WTC11 (cell line): ENCODE data around the gene CPSF4. TPM values are rescaled to one million over a fixed set of nuclear protein-coding genes. Genes with fewer than 3 reads are reported as not detected.

Experiments
- ATAC-seq: fragments of 200-7000 bp; cut with Tn5 transposase; 2 replicates; pipeline ENCODE4 v1.10.0; 2021; ENCODE audit warnings: mild to moderate bottlenecking, moderate library complexity
- CTCF ChIA-PET: fragments of 300-600 bp; sonication (Branson Sonifier 250); formaldehyde crosslinking; loops from one replicate; lab custom pipeline; 2021; ENCODE audit warnings: antibody characterized with exemption; lab: Charles Lee
- POLR2A ChIA-PET: fragments of 350-600 bp; sonication (Branson Sonifier 250); formaldehyde crosslinking; loops from one replicate; lab custom pipeline; 2021; ENCODE audit warnings: antibody characterized with exemption; lab: Charles Lee
- DNase-seq: peaks from one replicate; pipeline ENCODE4 v3.0.0; 2021; ENCODE audit warnings: low spot score
- H3K27ac Mint-ChIP-seq: 2 replicates; pipeline ENCODE4 v1.8.0; 2021; ENCODE audit warnings: mixed read lengths
- H3K27me3 Mint-ChIP-seq: 2 replicates; pipeline ENCODE4 v1.8.0; 2021; ENCODE audit warnings: low read depth, mild to moderate bottlenecking, moderate library complexity, mixed read lengths
- H3K36me3 Mint-ChIP-seq: 2 replicates; pipeline ENCODE4 v1.8.0; 2021; ENCODE audit warnings: mixed read lengths
- H3K4me1 Mint-ChIP-seq: 2 replicates; pipeline ENCODE4 v1.8.0; 2022; ENCODE audit warnings: mixed read lengths
- H3K4me3 Mint-ChIP-seq: 2 replicates; pipeline ENCODE4 v1.8.0; 2021; ENCODE audit warnings: mild to moderate bottlenecking, moderate library complexity, mixed read lengths
- H3K9me3 Mint-ChIP-seq: 2 replicates; pipeline ENCODE4 v1.8.0; 2021; ENCODE audit warnings: mixed read lengths
- EMX1 ChIP-seq: fragments of 250-450 bp; sonication (Bioruptor Pico); IDR thresholded peaks from 2 replicates; pipeline ENCODE4 v1.8.0; 2021; ENCODE audit warnings: mild to moderate bottlenecking
- JUN ChIP-seq: sonication (generic); formaldehyde crosslinking; IDR thresholded peaks from 2 replicates; pipeline ENCODE4 v1.8.0; 2023; ENCODE audit warnings: mild to moderate bottlenecking, missing genetic modification reagents
- NR1H2 ChIP-seq: sonication (generic); formaldehyde crosslinking; IDR thresholded peaks from 2 replicates; pipeline ENCODE4 v1.9.0; 2021; ENCODE audit warnings: mild to moderate bottlenecking, moderate library complexity, missing genetic modification reagents
- RELA ChIP-seq: sonication (generic); formaldehyde crosslinking; IDR thresholded peaks from 2 replicates; pipeline ENCODE4 v1.8.1; 2022; ENCODE audit warnings: missing genetic modification reagents, mild to moderate bottlenecking, borderline replicate concordance
- SMAD4 ChIP-seq: sonication (generic); formaldehyde crosslinking; IDR thresholded peaks from 2 replicates; pipeline ENCODE4 v1.8.0; 2022; ENCODE audit warnings: mild to moderate bottlenecking, missing genetic modification reagents
- ZNF121 ChIP-seq: sonication (generic); formaldehyde crosslinking; IDR thresholded peaks from 2 replicates; pipeline ENCODE4 v1.8.0; 2023; ENCODE audit warnings: missing genetic modification reagents
- total RNA-seq: library from RNA; stranded (reverse); gene quantifications from 3 replicates; pipeline ENCODE4 v1.2.3, GENCODE V29; 2021
- TF ChIP-seq, protein P1 (sequence below): fragments of 200-600 bp; IDR thresholded peaks from 2 replicates; pipeline ENCODE4 v1.8.0; 2022; ENCODE audit warnings: antibody characterized with exemption
- TF ChIP-seq, protein P2 (sequence below): sonication (generic); formaldehyde crosslinking; conservative IDR thresholded peaks from 2 replicates; pipeline ENCODE4 v1.8.1; 2023; ENCODE audit warnings: mild to moderate bottlenecking, low read depth, missing genetic modification reagents, moderate library complexity
- TF ChIP-seq, protein P3 (sequence below): fragments of 250-450 bp; sonication (Bioruptor Pico); IDR thresholded peaks from 2 replicates; pipeline ENCODE4 v1.9.0; 2021; ENCODE audit warnings: mild to moderate bottlenecking, borderline replicate concordance
- TF ChIP-seq, protein P4 (sequence below): sonication (generic); formaldehyde crosslinking; IDR thresholded peaks from 2 replicates; pipeline ENCODE4 v1.8.1; 2022; ENCODE audit warnings: low read depth, missing genetic modification reagents, borderline replicate concordance
- TF ChIP-seq, protein P5 (sequence below): sonication (generic); formaldehyde crosslinking; IDR thresholded peaks from 2 replicates; pipeline ENCODE4 v1.8.1; 2022; ENCODE audit warnings: missing genetic modification reagents, borderline replicate concordance
- TF ChIP-seq, protein P6 (sequence below): sonication (generic); formaldehyde crosslinking; IDR thresholded peaks from 2 replicates; pipeline ENCODE4 v1.8.1; 2022; ENCODE audit warnings: mild to moderate bottlenecking, missing genetic modification reagents, moderate library complexity, borderline replicate concordance
- TF ChIP-seq, protein P7 (sequence below): sonication (generic); formaldehyde crosslinking; IDR thresholded peaks from 2 replicates; pipeline ENCODE4 v1.8.0; 2022; ENCODE audit warnings: mild to moderate bottlenecking, missing genetic modification reagents
- TF ChIP-seq, protein P8 (sequence below): sonication (generic); formaldehyde crosslinking; IDR thresholded peaks from 2 replicates; pipeline ENCODE4 v1.8.0; 2023; ENCODE audit warnings: missing genetic modification reagents, mild to moderate bottlenecking, borderline replicate concordance

The CPSF4 gene
- total RNA-seq, 1 experiment from 2014 or later: 109 TPM

DNA sequence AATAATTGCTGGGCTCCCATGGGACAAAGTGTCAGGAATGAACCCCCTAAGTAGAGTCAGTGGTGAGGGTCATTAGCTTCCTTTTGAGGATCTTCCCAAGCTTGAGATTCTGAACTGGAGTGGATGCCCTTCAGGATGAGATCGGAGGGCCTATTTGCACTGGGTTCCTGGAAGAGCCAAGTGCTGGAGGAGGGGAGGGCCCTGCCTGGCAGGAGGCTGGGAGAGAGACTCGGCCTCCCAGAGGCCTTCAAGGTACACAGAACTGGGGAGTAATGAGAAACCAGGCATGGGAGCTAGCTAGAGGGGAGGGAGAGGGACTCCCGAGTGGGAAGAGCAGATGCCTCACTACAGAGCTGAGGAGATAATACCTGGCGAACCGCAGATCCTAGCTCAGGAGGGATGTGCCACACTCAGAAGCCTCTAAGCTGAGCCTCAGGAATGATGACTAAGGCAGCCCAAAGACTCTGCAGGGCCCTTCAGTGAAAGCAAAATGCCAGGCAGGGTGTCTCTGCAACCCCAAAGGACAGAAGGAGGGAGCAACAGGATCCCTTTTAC, 39.8 kb upstream of the CPSF4 start:
- DNase-seq (no peak), ATAC-seq (no peak)
- ChIA-PET POLR2A (no interaction called here), CTCF (interaction anchor here (1.0 to 2.2 kb wide), 2 partner anchors 11 to 33 kb away, joined by 3 to 5 read pairs; partner anchors contain the start of genes BUD31 and PDAP1)
- TF ChIP-seq, protein P1, sequence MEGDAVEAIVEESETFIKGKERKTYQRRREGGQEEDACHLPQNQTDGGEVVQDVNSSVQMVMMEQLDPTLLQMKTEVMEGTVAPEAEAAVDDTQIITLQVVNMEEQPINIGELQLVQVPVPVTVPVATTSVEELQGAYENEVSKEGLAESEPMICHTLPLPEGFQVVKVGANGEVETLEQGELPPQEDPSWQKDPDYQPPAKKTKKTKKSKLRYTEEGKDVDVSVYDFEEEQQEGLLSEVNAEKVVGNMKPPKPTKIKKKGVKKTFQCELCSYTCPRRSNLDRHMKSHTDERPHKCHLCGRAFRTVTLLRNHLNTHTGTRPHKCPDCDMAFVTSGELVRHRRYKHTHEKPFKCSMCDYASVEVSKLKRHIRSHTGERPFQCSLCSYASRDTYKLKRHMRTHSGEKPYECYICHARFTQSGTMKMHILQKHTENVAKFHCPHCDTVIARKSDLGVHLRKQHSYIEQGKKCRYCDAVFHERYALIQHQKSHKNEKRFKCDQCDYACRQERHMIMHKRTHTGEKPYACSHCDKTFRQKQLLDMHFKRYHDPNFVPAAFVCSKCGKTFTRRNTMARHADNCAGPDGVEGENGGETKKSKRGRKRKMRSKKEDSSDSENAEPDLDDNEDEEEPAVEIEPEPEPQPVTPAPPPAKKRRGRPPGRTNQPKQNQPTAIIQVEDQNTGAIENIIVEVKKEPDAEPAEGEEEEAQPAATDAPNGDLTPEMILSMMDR: no peak
- H3K27me3 Mint-ChIP-seq: no peaks in the 10 kb centered on the region
- peaks cover 4% of the 10 kb centered on the region; the same call in 1 of the 2 replicates for H3K4me1 Mint-ChIP-seq
- H3K27ac Mint-ChIP-seq: no peak overlapping the region
- no peaks in the 10 kb centered on the region for H3K9me3 Mint-ChIP-seq
- H3K4me3 Mint-ChIP-seq: no peak overlapping the region
- peaks cover 73% of the 10 kb centered on the region for H3K36me3 Mint-ChIP-seq

DNA sequence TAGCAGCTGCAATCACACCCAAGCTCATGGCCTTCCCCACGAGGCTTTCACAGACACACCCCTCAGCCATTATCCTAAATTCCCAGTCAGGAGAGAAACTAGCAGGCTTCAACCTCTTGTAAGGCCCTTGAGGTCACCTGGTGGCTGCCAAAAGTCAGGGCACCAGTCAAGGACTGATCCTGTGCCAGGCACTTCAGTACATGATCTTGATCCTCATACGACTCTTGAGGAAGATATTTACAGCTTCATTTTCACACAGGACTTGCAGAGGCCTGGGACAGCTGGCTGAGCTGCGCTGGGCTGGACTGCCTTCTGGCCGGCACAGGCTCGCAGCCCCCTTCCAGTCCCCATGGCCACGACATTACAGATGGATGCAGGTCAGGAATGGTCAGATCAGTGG, 39.1 kb upstream of the CPSF4 start:
- peaks cover 76% of the 10 kb centered on the region for H3K36me3 Mint-ChIP-seq
- POLR2A ChIA-PET: no interaction called here
- TF ChIP-seq EMX1 (CRISPR knock-in tag): no peak
- TF ChIP-seq, protein P2, sequence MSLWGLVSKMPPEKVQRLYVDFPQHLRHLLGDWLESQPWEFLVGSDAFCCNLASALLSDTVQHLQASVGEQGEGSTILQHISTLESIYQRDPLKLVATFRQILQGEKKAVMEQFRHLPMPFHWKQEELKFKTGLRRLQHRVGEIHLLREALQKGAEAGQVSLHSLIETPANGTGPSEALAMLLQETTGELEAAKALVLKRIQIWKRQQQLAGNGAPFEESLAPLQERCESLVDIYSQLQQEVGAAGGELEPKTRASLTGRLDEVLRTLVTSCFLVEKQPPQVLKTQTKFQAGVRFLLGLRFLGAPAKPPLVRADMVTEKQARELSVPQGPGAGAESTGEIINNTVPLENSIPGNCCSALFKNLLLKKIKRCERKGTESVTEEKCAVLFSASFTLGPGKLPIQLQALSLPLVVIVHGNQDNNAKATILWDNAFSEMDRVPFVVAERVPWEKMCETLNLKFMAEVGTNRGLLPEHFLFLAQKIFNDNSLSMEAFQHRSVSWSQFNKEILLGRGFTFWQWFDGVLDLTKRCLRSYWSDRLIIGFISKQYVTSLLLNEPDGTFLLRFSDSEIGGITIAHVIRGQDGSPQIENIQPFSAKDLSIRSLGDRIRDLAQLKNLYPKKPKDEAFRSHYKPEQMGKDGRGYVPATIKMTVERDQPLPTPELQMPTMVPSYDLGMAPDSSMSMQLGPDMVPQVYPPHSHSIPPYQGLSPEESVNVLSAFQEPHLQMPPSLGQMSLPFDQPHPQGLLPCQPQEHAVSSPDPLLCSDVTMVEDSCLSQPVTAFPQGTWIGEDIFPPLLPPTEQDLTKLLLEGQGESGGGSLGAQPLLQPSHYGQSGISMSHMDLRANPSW: no peak
- TF ChIP-seq, protein P3, sequence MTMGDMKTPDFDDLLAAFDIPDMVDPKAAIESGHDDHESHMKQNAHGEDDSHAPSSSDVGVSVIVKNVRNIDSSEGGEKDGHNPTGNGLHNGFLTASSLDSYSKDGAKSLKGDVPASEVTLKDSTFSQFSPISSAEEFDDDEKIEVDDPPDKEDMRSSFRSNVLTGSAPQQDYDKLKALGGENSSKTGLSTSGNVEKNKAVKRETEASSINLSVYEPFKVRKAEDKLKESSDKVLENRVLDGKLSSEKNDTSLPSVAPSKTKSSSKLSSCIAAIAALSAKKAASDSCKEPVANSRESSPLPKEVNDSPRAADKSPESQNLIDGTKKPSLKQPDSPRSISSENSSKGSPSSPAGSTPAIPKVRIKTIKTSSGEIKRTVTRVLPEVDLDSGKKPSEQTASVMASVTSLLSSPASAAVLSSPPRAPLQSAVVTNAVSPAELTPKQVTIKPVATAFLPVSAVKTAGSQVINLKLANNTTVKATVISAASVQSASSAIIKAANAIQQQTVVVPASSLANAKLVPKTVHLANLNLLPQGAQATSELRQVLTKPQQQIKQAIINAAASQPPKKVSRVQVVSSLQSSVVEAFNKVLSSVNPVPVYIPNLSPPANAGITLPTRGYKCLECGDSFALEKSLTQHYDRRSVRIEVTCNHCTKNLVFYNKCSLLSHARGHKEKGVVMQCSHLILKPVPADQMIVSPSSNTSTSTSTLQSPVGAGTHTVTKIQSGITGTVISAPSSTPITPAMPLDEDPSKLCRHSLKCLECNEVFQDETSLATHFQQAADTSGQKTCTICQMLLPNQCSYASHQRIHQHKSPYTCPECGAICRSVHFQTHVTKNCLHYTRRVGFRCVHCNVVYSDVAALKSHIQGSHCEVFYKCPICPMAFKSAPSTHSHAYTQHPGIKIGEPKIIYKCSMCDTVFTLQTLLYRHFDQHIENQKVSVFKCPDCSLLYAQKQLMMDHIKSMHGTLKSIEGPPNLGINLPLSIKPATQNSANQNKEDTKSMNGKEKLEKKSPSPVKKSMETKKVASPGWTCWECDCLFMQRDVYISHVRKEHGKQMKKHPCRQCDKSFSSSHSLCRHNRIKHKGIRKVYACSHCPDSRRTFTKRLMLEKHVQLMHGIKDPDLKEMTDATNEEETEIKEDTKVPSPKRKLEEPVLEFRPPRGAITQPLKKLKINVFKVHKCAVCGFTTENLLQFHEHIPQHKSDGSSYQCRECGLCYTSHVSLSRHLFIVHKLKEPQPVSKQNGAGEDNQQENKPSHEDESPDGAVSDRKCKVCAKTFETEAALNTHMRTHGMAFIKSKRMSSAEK: no peak
- TF ChIP-seq, protein P4, sequence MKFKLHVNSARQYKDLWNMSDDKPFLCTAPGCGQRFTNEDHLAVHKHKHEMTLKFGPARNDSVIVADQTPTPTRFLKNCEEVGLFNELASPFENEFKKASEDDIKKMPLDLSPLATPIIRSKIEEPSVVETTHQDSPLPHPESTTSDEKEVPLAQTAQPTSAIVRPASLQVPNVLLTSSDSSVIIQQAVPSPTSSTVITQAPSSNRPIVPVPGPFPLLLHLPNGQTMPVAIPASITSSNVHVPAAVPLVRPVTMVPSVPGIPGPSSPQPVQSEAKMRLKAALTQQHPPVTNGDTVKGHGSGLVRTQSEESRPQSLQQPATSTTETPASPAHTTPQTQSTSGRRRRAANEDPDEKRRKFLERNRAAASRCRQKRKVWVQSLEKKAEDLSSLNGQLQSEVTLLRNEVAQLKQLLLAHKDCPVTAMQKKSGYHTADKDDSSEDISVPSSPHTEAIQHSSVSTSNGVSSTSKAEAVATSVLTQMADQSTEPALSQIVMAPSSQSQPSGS: no peak
- TF ChIP-seq, protein P5, sequence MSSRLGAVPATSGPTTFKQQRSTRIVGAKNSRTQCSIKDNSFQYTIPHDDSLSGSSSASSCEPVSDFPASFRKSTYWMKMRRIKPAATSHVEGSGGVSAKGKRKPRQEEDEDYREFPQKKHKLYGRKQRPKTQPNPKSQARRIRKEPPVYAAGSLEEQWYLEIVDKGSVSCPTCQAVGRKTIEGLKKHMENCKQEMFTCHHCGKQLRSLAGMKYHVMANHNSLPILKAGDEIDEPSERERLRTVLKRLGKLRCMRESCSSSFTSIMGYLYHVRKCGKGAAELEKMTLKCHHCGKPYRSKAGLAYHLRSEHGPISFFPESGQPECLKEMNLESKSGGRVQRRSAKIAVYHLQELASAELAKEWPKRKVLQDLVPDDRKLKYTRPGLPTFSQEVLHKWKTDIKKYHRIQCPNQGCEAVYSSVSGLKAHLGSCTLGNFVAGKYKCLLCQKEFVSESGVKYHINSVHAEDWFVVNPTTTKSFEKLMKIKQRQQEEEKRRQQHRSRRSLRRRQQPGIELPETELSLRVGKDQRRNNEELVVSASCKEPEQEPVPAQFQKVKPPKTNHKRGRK: no peak
- no peak for TF ChIP-seq RELA (CRISPR knock-in tag)
- TF ChIP-seq, protein P6, sequence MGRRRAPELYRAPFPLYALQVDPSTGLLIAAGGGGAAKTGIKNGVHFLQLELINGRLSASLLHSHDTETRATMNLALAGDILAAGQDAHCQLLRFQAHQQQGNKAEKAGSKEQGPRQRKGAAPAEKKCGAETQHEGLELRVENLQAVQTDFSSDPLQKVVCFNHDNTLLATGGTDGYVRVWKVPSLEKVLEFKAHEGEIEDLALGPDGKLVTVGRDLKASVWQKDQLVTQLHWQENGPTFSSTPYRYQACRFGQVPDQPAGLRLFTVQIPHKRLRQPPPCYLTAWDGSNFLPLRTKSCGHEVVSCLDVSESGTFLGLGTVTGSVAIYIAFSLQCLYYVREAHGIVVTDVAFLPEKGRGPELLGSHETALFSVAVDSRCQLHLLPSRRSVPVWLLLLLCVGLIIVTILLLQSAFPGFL (CRISPR knock-in tag): no peak
- TF ChIP-seq ZNF121 (CRISPR knock-in tag): no peak
- TF ChIP-seq, protein P7, sequence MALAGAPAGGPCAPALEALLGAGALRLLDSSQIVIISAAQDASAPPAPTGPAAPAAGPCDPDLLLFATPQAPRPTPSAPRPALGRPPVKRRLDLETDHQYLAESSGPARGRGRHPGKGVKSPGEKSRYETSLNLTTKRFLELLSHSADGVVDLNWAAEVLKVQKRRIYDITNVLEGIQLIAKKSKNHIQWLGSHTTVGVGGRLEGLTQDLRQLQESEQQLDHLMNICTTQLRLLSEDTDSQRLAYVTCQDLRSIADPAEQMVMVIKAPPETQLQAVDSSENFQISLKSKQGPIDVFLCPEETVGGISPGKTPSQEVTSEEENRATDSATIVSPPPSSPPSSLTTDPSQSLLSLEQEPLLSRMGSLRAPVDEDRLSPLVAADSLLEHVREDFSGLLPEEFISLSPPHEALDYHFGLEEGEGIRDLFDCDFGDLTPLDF: no peak
- TF ChIP-seq, protein P8, sequence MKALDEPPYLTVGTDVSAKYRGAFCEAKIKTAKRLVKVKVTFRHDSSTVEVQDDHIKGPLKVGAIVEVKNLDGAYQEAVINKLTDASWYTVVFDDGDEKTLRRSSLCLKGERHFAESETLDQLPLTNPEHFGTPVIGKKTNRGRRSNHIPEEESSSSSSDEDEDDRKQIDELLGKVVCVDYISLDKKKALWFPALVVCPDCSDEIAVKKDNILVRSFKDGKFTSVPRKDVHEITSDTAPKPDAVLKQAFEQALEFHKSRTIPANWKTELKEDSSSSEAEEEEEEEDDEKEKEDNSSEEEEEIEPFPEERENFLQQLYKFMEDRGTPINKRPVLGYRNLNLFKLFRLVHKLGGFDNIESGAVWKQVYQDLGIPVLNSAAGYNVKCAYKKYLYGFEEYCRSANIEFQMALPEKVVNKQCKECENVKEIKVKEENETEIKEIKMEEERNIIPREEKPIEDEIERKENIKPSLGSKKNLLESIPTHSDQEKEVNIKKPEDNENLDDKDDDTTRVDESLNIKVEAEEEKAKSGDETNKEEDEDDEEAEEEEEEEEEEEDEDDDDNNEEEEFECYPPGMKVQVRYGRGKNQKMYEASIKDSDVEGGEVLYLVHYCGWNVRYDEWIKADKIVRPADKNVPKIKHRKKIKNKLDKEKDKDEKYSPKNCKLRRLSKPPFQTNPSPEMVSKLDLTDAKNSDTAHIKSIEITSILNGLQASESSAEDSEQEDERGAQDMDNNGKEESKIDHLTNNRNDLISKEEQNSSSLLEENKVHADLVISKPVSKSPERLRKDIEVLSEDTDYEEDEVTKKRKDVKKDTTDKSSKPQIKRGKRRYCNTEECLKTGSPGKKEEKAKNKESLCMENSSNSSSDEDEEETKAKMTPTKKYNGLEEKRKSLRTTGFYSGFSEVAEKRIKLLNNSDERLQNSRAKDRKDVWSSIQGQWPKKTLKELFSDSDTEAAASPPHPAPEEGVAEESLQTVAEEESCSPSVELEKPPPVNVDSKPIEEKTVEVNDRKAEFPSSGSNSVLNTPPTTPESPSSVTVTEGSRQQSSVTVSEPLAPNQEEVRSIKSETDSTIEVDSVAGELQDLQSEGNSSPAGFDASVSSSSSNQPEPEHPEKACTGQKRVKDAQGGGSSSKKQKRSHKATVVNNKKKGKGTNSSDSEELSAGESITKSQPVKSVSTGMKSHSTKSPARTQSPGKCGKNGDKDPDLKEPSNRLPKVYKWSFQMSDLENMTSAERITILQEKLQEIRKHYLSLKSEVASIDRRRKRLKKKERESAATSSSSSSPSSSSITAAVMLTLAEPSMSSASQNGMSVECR (CRISPR knock-in tag): no peak
- no peak for TF ChIP-seq SMAD4
- no peak for TF ChIP-seq NR1H2 (CRISPR knock-in tag)
- no peak for TF ChIP-seq JUN

More for the DNA sequence above, 39.1 kb upstream of the CPSF4 start:
- H3K4me1 Mint-ChIP-seq: no peaks in the 10 kb centered on the region
- CTCF ChIA-PET: interaction anchor here (1.0 to 2.2 kb wide), 3 partner anchors 10 to 34 kb away, joined by 3 to 5 read pairs (median 3); partner anchors contain the start of genes BUD31 and PDAP1
- H3K9me3 Mint-ChIP-seq: no peaks in the 10 kb centered on the region
- H3K4me3 Mint-ChIP-seq: no peak overlapping the region
- DNase-seq (no peak), ATAC-seq (no peak)
- H3K27me3 Mint-ChIP-seq: no peaks in the 10 kb centered on the region
- H3K27ac Mint-ChIP-seq: no peak overlapping the region
